D341Med (cell line): ENCODE measurements around the gene NFIX.
A peak's percentile ranks its signal among the peaks of the same experiment; 100 is the strongest.

Experiments used
- DNase-seq: peaks from one replicate; pipeline ENCODE4 v3.0.0; 2012; ENCODE audit warnings: low spot score

NFIX gene

GRCh38 chr19:13022111-13022858 is 27.0 kb downstream of the NFIX start:
- peak; percentile 65 for DNase-seq

GRCh38 chr19:13022859-13023636 is 27.8 kb downstream of the NFIX start:
- peak; percentile 75 for DNase-seq

- no peak for DNase-seq
These were observed 28.4 kb downstream of the NFIX start for GRCh38 chr19:13023656-13024055.

GRCh38 chr19:13024126-13024950 is 29.1 kb downstream of the NFIX start:
- no peak for DNase-seq

- no peak for DNase-seq
These were observed 29.8 kb downstream of the NFIX start for GRCh38 chr19:13024951-13025697.

GRCh38 chr19:13025819-13026456 is 30.7 kb downstream of the NFIX start:
- DNase-seq: no peak

- no peak for DNase-seq
These were observed 31.4 kb downstream of the NFIX start for GRCh38 chr19:13026462-13027370.

GRCh38 chr19:13027557-13027956 is 32.3 kb downstream of the NFIX start:
- no peak for DNase-seq

- no peak for DNase-seq
These were observed 32.8 kb downstream of the NFIX start for GRCh38 chr19:13028027-13028426.

- DNase-seq: no peak
These were observed 34.1 kb downstream of the NFIX start for GRCh38 chr19:13029301-13029880.

GRCh38 chr19:13029893-13030292 is 34.6 kb downstream of the NFIX start:
- DNase-seq: peak; percentile 67

- DNase-seq: no peak
These were observed 36.8 kb downstream of the NFIX start for GRCh38 chr19:13031917-13032623.

- no peak for DNase-seq
These were observed 37.6 kb downstream of the NFIX start for GRCh38 chr19:13032837-13033236.

- DNase-seq: no peak
These were observed 38.0 kb downstream of the NFIX start for GRCh38 chr19:13033244-13033643.

GRCh38 chr19:13033819-13034611 is 38.7 kb downstream of the NFIX start:
- DNase-seq: peak; percentile 78

- DNase-seq: no peak
These were observed 39.4 kb downstream of the NFIX start for GRCh38 chr19:13034636-13035035.

- DNase-seq: no peak
These were observed 40.6 kb downstream of the NFIX start for GRCh38 chr19:13035820-13036365.

- peak; percentile 86 for DNase-seq
These were observed 41.2 kb downstream of the NFIX start for GRCh38 chr19:13036366-13036976.
